GM20431 (cell line): Measurements from ENCODE around the gene ERC2.

Experiments
- in situ Hi-C: fragments of 300-500 bp; cut with MseI, MboI; formaldehyde crosslinking; loops from one replicate; pipeline ENCODE4 v1.15.0; 2020; ENCODE audit warnings: low sequenced_read_pairs; ENCODE audit not compliant: unreplicated experiment

The ERC2 gene

DNA sequence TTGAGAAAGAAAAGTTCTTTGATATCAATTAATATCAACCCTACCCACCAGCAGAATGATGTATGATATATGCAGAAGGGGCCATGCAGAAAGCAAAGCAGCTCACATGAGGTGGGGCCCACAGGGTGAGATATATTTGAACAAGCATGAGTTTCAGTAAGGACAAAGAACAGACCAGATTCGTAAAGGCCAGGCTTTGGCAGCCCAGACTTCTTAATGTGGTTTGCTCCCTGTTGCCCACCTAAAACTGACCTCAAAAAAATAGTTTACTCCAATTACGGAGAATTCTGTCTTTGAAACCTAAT, 725.5 kb downstream of the ERC2 start:
- in situ Hi-C loops: no loop called here

- in situ Hi-C loops: no loop called here
Observed at GRCh38 chr3:55742022-55742831, 726.0 kb downstream of the ERC2 start.

DNA sequence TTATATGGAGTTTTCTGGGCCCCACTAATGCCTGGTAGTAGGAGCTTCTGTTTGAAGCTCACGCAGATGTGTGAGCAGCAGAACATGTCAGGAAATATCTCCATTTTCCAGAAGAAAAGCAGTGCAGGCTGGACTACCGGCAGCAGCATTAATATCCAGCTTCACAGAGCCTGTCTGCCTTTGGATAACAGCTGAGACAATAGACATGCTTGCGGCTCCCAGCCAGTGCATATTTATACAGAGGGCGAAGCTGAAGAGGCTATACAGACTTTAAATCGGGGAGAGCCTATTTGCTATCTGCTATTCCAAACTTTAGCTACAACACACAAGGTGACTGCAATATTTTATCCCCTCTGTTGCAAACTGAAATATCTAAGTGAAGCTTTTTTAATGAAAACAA, 731.1 kb downstream of the ERC2 start:
- in situ Hi-C loops: no loop called here

- in situ Hi-C loops: no loop called here
Observed at GRCh38 chr3:55735976-55736375, 732.3 kb downstream of the ERC2 start.

- in situ Hi-C loops: no loop called here
Observed at GRCh38 chr3:55731741-55732140, 736.5 kb downstream of the ERC2 start.

- in situ Hi-C loops: loop anchor here (10.0 kb wide), 1 partner anchor 245 kb away; the partner anchor contains the start of gene WNT5A
Observed at GRCh38 chr3:55729546-55729945, 738.7 kb downstream of the ERC2 start.

DNA sequence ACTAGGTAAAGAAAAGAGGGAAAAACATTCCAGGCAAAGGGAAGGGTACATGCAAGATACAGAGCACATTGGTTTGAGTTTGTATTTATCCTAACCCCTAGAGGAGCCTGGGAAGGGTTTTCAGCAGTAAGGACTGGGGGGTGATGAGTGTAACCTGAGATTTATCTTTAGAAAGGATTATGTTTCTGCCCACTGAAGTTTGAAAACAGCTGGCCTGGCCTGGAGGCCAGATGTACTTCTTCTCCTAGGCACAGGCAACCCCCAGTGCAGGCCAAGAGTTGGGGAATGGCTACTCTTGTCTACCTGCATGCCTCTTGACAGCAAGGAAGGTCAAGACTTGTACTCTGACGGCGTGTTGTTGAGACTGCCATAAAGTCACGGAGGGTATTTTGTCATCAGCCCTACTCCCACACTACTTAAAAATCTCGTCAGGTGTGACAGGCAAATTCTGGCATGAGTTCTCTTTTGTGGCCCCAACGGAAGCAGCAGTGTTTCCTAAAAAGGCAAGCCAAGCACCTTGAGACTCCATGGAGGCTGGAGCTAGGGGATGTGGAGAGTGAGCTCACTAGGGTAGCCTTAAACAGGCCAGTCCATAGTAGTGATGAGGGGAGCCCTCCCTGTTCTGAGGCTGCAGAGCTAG, 739.7 kb downstream of the ERC2 start:
- in situ Hi-C loops: loop anchor here (10.0 kb wide), 1 partner anchor 244 kb away; the partner anchor contains the start of gene WNT5A

DNA sequence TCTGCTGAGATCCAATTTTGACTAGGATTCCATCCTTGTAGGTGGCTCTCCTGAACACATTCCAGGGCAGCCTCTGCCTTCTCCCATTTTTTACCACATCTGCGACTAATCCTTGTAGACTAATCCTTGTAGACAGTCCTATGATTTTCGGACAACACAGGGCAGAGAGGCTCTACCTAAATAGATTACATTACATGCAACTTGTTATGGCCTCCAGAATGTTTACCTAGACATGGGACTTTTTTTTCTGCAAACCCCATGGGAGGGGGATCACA, 741.8 kb downstream of the ERC2 start:
- in situ Hi-C loops: loop anchor here (10.0 kb wide), 1 partner anchor 242 kb away; the partner anchor contains the start of gene WNT5A

- in situ Hi-C loops: loop anchor here (10.0 kb wide), 1 partner anchor 241 kb away; the partner anchor contains the start of gene WNT5A
Observed at GRCh38 chr3:55725681-55726500, 742.4 kb downstream of the ERC2 start.

DNA sequence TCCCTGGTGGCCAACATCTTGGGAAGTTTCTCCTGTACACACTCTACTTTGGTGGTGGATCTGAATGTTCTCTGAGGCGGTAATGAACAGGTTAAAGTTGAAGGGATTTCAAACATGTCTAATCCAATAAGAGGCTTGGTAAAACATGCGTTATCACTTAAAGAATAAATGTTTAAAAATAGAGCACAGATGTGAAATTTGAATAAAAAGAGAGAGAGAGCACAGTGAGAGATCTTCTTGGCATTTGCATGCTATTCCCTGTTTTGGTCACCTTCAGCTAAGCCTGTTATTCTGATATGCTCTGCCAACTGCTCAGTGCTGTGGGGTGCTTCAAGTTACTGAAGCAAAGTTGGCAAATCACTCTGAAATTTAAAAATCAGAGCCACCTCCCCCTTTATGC, 743.4 kb downstream of the ERC2 start:
- in situ Hi-C loops: loop anchor here (10.0 kb wide), 1 partner anchor 240 kb away; the partner anchor contains the start of gene WNT5A

GRCh38 chr3:55724407-55724784, 743.9 kb downstream of the ERC2 start:
- in situ Hi-C loops: loop anchor here (10.0 kb wide), 1 partner anchor 240 kb away; the partner anchor contains the start of gene WNT5A

DNA sequence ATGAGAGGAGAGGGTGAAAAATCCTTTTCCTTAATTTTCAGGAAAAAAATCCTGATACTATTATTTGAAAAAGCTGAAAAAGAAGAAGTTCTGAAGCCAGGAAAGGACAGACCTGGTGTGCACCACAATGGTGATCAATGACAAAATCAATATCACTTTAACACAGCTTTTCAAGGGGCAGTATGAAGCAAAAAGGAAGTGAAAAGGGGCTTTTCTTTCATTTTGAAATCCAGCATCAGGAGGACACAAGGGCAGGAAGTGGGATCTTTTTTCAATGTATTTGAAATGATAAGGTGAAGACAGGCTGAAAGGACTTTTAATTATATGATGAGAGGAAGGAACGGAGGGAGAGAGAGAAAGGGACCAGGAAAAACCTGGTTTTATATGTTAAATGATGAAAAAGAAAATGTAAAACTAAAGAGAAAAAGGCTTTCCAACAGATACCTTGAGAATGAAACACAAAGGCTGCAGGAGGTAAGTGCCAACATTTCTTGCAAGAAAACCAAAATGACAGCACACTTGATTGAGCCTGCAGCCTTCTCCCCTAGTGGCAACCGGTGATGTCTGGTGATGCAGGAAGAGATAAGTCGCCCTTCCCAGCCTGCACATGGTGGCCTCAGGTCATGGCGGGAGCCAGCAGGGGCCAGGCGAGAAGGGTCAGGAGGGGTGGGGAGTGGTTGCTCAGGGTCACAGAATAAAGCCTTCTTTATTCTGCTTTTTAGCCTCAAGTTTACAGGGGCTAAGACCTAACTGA, 744.4 kb downstream of the ERC2 start:
- in situ Hi-C loops: loop anchor here (10.0 kb wide), 1 partner anchor 239 kb away; the partner anchor contains the start of gene WNT5A

GRCh38 chr3:55721716-55722484, 746.4 kb downstream of the ERC2 start:
- in situ Hi-C loops: loop anchor here (10.0 kb wide), 1 partner anchor 237 kb away; the partner anchor contains the start of gene WNT5A

- in situ Hi-C loops: loop anchor here (10.0 kb wide), 1 partner anchor 236 kb away; the partner anchor contains the start of gene WNT5A
Observed at GRCh38 chr3:55720614-55721013, 747.7 kb downstream of the ERC2 start.

- in situ Hi-C loops: no loop called here
Observed at GRCh38 chr3:55719508-55719907, 748.8 kb downstream of the ERC2 start.

DNA sequence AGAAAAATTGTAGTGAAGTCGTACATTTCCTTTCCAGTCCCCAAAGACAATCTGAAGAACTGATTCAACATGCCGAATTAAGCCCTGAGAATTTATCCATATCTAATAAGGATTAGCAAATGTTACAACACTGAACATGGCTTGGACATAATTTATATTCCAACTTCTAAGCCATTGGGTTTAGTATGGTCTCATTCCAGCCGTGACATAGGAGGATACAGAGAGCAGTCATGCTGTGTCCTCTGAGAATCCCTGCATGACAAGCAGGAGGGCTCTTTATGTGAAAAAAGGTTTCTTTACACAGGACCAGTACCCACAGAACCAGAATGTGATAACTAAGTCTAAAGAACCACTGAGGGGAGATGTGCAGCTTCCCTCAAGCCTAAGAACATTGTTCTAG, 749.3 kb downstream of the ERC2 start:
- in situ Hi-C loops: no loop called here

DNA sequence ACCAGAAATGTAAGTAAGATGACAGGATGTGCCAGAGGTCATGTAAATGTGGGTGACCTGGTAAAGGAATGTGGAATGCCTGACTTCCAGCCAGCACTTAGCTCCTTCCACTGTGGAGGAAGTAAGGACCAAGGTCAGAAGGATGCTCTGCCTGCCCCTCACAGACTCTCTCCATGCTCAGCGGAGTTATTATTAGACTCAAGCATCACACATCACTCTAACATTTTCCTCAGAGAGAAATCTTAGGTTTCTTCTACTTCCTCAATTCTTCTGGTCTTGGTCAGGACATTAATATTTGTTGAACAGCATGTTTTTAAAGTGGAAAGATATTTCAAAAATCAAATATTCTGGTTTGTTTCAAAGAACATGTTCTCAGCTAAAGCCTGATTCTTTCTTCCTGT, 749.7 kb downstream of the ERC2 start:
- in situ Hi-C loops: no loop called here

DNA sequence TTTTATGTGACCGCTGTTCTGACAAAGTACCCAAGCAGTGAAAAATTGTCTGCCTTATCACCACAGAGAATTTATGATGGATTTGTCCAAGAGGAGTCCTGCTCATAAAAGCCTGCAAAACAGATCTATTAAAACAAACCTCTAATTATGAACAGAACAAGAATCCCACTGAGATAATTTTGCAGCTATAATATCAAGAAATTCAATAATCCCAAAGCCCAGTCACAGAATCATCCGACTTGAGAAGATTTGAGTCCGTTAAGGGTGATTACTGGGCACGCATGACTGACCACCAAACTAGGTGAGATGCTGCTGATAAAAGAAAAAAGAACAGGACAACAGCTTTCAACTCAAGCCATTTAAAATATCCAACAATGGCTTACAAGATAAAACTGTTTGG, 750.2 kb downstream of the ERC2 start:
- in situ Hi-C loops: no loop called here

- in situ Hi-C loops: no loop called here
Observed at GRCh38 chr3:55717481-55717880, 750.8 kb downstream of the ERC2 start.
